H1 (cell line): ENCODE results near the gene VIPR1. TPM values are rescaled to one million over a fixed set of nuclear protein-coding genes. Genes with fewer than 3 reads are reported as not detected.

Experiments used
- GABPA ChIP-seq: IDR thresholded peaks from 2 replicates; pipeline ENCODE4 v1.6.1; 2011; ENCODE audit warnings: mild to moderate bottlenecking, low read length, moderate library complexity, borderline replicate concordance; ENCODE audit not compliant: insufficient read depth
- JUN ChIP-seq: IDR thresholded peaks from 2 replicates; pipeline ENCODE4 v1.6.1; 2011; ENCODE audit warnings: low read depth, mild to moderate bottlenecking, improper control_type of control experiment, low read length
- NRF1 ChIP-seq: IDR thresholded peaks from 2 replicates; pipeline ENCODE4 v1.6.1; 2011; ENCODE audit warnings: mild to moderate bottlenecking, low read depth, low read length, improper control_type of control experiment
- RBBP5 ChIP-seq: IDR thresholded peaks from 2 replicates; pipeline ENCODE4 v1.7.1; 2012; ENCODE audit warnings: low read depth, mild to moderate bottlenecking, inconsistent platforms, low read length, moderate library complexity, borderline replicate concordance
- ZNF274 ChIP-seq: IDR thresholded peaks from 2 replicates; pipeline ENCODE4 v1.7.0; 2012; ENCODE audit warnings: low read length, borderline replicate concordance; ENCODE audit errors: extremely low read depth
- polyA plus RNA-seq, 7 experiments: library from polyadenylated mRNA; depleted of rRNA in 3 of 7; stranded (reverse) in 5 of 7; unstranded in 2 of 7; fragments of >200 nt in 5 of 7; fragments of 200-250 nt in 2 of 7; gene quantifications; 1 replicate in 5 of 7; 2 replicates in 1 of 7; 4 replicates in 1 of 7; pipeline versions ENCODE4 v1.2.1 to v1.2.3, GENCODE V29; 2011 to 2013; ENCODE audit warnings: missing spikeins in 2 of 7, mixed read lengths in 2 of 7
- total RNA-seq: library from RNA; stranded (reverse); fragmentation: NEBNext Ultra II Directional; extraction: Animal tissue kit (Norgen Biotek cat#: 25700); gene quantifications from 2 replicates; pipeline ENCODE4 v1.2.1, GENCODE V29; 2021
- TF ChIP-seq, protein P1 (sequence below): fragments of 300-600 bp; sonication (generic); IDR thresholded peaks from 2 replicates; pipeline ENCODE4 v1.7.1; 2012; ENCODE audit warnings: low read length, moderate library complexity, mild to moderate bottlenecking, inconsistent platforms; ENCODE audit not compliant: insufficient replicate concordance
- TF ChIP-seq, protein P2 (sequence below): IDR thresholded peaks from 2 replicates; pipeline ENCODE4 v1.6.1; 2012; ENCODE audit warnings: low read length, inconsistent platforms
- TF ChIP-seq, protein P3 (sequence below): IDR thresholded peaks from 2 replicates; pipeline ENCODE4 v1.6.1; 2011; ENCODE audit warnings: low read length, improper control_type of control experiment

VIPR1 gene
- total and polyA plus RNA-seq, 2 of the 8 experiments (the other 6 are each of a cell fraction or from before 2014, with no cell fraction given), result 7.8 to 10.1 TPM

DNA sequence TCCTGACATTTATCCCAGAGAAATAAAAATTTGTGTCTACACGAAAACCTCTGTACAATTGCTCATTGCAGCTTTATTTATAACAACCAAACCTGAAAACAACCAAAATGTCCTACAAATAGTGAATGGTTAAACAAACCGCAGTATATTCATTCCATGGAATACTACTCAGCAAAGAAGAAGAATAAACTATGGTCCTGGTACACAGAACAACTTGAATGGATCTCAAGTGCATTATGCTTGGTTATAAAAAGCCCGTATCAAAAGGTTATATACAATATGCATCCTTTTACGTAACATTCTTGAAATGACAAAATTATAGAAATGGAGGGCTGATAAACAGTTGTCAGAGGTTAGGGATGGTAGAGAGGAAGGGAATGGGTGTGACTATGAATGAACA is 75.6 kb downstream of the VIPR1 start (continued):
- TF ChIP-seq, protein P1, sequence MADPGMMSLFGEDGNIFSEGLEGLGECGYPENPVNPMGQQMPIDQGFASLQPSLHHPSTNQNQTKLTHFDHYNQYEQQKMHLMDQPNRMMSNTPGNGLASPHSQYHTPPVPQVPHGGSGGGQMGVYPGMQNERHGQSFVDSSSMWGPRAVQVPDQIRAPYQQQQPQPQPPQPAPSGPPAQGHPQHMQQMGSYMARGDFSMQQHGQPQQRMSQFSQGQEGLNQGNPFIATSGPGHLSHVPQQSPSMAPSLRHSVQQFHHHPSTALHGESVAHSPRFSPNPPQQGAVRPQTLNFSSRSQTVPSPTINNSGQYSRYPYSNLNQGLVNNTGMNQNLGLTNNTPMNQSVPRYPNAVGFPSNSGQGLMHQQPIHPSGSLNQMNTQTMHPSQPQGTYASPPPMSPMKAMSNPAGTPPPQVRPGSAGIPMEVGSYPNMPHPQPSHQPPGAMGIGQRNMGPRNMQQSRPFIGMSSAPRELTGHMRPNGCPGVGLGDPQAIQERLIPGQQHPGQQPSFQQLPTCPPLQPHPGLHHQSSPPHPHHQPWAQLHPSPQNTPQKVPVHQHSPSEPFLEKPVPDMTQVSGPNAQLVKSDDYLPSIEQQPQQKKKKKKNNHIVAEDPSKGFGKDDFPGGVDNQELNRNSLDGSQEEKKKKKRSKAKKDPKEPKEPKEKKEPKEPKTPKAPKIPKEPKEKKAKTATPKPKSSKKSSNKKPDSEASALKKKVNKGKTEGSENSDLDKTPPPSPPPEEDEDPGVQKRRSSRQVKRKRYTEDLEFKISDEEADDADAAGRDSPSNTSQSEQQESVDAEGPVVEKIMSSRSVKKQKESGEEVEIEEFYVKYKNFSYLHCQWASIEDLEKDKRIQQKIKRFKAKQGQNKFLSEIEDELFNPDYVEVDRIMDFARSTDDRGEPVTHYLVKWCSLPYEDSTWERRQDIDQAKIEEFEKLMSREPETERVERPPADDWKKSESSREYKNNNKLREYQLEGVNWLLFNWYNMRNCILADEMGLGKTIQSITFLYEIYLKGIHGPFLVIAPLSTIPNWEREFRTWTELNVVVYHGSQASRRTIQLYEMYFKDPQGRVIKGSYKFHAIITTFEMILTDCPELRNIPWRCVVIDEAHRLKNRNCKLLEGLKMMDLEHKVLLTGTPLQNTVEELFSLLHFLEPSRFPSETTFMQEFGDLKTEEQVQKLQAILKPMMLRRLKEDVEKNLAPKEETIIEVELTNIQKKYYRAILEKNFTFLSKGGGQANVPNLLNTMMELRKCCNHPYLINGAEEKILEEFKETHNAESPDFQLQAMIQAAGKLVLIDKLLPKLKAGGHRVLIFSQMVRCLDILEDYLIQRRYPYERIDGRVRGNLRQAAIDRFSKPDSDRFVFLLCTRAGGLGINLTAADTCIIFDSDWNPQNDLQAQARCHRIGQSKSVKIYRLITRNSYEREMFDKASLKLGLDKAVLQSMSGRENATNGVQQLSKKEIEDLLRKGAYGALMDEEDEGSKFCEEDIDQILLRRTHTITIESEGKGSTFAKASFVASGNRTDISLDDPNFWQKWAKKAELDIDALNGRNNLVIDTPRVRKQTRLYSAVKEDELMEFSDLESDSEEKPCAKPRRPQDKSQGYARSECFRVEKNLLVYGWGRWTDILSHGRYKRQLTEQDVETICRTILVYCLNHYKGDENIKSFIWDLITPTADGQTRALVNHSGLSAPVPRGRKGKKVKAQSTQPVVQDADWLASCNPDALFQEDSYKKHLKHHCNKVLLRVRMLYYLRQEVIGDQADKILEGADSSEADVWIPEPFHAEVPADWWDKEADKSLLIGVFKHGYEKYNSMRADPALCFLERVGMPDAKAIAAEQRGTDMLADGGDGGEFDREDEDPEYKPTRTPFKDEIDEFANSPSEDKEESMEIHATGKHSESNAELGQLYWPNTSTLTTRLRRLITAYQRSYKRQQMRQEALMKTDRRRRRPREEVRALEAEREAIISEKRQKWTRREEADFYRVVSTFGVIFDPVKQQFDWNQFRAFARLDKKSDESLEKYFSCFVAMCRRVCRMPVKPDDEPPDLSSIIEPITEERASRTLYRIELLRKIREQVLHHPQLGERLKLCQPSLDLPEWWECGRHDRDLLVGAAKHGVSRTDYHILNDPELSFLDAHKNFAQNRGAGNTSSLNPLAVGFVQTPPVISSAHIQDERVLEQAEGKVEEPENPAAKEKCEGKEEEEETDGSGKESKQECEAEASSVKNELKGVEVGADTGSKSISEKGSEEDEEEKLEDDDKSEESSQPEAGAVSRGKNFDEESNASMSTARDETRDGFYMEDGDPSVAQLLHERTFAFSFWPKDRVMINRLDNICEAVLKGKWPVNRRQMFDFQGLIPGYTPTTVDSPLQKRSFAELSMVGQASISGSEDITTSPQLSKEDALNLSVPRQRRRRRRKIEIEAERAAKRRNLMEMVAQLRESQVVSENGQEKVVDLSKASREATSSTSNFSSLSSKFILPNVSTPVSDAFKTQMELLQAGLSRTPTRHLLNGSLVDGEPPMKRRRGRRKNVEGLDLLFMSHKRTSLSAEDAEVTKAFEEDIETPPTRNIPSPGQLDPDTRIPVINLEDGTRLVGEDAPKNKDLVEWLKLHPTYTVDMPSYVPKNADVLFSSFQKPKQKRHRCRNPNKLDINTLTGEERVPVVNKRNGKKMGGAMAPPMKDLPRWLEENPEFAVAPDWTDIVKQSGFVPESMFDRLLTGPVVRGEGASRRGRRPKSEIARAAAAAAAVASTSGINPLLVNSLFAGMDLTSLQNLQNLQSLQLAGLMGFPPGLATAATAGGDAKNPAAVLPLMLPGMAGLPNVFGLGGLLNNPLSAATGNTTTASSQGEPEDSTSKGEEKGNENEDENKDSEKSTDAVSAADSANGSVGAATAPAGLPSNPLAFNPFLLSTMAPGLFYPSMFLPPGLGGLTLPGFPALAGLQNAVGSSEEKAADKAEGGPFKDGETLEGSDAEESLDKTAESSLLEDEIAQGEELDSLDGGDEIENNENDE, result no peak
- TF ChIP-seq, protein P2, sequence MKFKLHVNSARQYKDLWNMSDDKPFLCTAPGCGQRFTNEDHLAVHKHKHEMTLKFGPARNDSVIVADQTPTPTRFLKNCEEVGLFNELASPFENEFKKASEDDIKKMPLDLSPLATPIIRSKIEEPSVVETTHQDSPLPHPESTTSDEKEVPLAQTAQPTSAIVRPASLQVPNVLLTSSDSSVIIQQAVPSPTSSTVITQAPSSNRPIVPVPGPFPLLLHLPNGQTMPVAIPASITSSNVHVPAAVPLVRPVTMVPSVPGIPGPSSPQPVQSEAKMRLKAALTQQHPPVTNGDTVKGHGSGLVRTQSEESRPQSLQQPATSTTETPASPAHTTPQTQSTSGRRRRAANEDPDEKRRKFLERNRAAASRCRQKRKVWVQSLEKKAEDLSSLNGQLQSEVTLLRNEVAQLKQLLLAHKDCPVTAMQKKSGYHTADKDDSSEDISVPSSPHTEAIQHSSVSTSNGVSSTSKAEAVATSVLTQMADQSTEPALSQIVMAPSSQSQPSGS, result no peak
- TF ChIP-seq, protein P3, sequence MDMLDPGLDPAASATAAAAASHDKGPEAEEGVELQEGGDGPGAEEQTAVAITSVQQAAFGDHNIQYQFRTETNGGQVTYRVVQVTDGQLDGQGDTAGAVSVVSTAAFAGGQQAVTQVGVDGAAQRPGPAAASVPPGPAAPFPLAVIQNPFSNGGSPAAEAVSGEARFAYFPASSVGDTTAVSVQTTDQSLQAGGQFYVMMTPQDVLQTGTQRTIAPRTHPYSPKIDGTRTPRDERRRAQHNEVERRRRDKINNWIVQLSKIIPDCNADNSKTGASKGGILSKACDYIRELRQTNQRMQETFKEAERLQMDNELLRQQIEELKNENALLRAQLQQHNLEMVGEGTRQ, result no peak
- TF ChIP-seq ZNF274, result no peak
- TF ChIP-seq NRF1, result no peak
- no peak for TF ChIP-seq RBBP5
- no peak for TF ChIP-seq JUN
- TF ChIP-seq GABPA, result no peak
